Keratinocyte (primary cell): Measurements from ENCODE around the gene PIK3CD. TPM values are rescaled to one million over a fixed set of nuclear protein-coding genes. Genes with fewer than 3 reads are reported as not detected.
A peak's percentile ranks its signal among the peaks of the same experiment; 100 is the strongest.

Experiments used
- DNase-seq: peaks from one replicate; pipeline ENCODE4 v3.0.0-alpha.2; 2011; ENCODE audit warnings: low read depth, missing footprints, low spot score
- FAIRE-seq: peaks from 2 replicates; lab custom pipeline; 2011; peaks lifted over from hg19 to GRCh38; lab: Jason Lieb, UNC
- H2AFZ ChIP-seq: 2 replicates; pipeline ENCODE4 v1.6.0; 2012; ENCODE audit warnings: low read length, control low read depth, inconsistent platforms; ENCODE audit not compliant: control insufficient read depth
- H3K27ac ChIP-seq: 2 replicates; pipeline ENCODE4 v1.5.1; 2011; ENCODE audit warnings: low read length; ENCODE audit not compliant: control insufficient read depth, insufficient read depth
- H3K27me3 ChIP-seq: 3 replicates; pipeline ENCODE4 v1.6.0; 2011; ENCODE audit warnings: low read length; ENCODE audit not compliant: control insufficient read depth, insufficient read depth; ENCODE audit errors: extremely low read depth
- H3K36me3 ChIP-seq, 2 experiments: 2 replicates in 1 of 2; 3 replicates in 1 of 2; pipeline ENCODE4 v1.5.1; 2011; ENCODE audit warnings: low read length in 2 of 2, mild to moderate bottlenecking in 1 of 2; ENCODE audit not compliant: control insufficient read depth in 2 of 2, insufficient read depth in 2 of 2; ENCODE audit errors: extremely low read depth in 1 of 2
- H3K4me1 ChIP-seq: 3 replicates; pipeline ENCODE4 v1.5.1; 2011; ENCODE audit warnings: low read length; ENCODE audit not compliant: control insufficient read depth, insufficient read depth; ENCODE audit errors: extremely low read depth
- H3K4me2 ChIP-seq: 3 replicates; pipeline ENCODE4 v1.6.0; 2011; ENCODE audit warnings: low read depth, low read length; ENCODE audit not compliant: control insufficient read depth, insufficient read depth; ENCODE audit errors: extremely low read depth
- H3K4me3 ChIP-seq, 3 experiments: fragments of 200-600 bp in 1 of 3; sonication (generic) in 1 of 3; 2 replicates in 2 of 3; 3 replicates in 1 of 3; pipeline ENCODE4 v1.5.1; 2011 to 2016; ENCODE audit warnings: low read length in 3 of 3, mild to moderate bottlenecking in 3 of 3, control low read depth in 2 of 3, inconsistent platforms in 1 of 3, low read depth in 1 of 3, mixed read lengths in 1 of 3, mixed run types in 1 of 3, moderate library complexity in 1 of 3; ENCODE audit not compliant: control insufficient read depth in 2 of 3, insufficient read depth in 2 of 3; ENCODE audit errors: extremely low read depth in 1 of 3
- H3K79me2 ChIP-seq: 2 replicates; pipeline ENCODE4 v1.6.0; 2012; ENCODE audit warnings: low read length; ENCODE audit not compliant: control insufficient read depth, insufficient read depth
- H3K9ac ChIP-seq: 3 replicates; pipeline ENCODE4 v1.6.0; 2011; ENCODE audit warnings: low read length; ENCODE audit not compliant: control insufficient read depth, insufficient read depth; ENCODE audit errors: extremely low read depth
- H3K9me1 ChIP-seq: 3 replicates; pipeline ENCODE4 v1.6.0; 2011; ENCODE audit warnings: low read length; ENCODE audit not compliant: control insufficient read depth, insufficient read depth; ENCODE audit errors: extremely low read depth
- H3K9me3 ChIP-seq: 2 replicates; pipeline ENCODE4 v1.5.1; 2012; ENCODE audit warnings: low read depth, low read length; ENCODE audit not compliant: control insufficient read depth
- H4K20me1 ChIP-seq: 3 replicates; pipeline ENCODE4 v1.6.0; 2011; ENCODE audit warnings: low read length; ENCODE audit not compliant: control insufficient read depth, insufficient read depth; ENCODE audit errors: extremely low read depth
- EZH2 ChIP-seq: IDR thresholded peaks from one replicate; pipeline ENCODE4 v1.6.1; 2012; ENCODE audit warnings: inconsistent platforms, mild to moderate bottlenecking, low read length, moderate library complexity
- dilution Hi-C: fragments of 300-500 bp; cut with MboI; formaldehyde crosslinking; loops from one replicate; pipeline ENCODE4 v1.7.0; 2020; ENCODE audit warnings: low sequenced_read_pairs; ENCODE audit not compliant: extremely low pct_ligation_motif_present
- polyA plus RNA-seq, 5 experiments: library from polyadenylated mRNA; depleted of rRNA in 3 of 5; stranded (reverse) in 3 of 5; stranded (forward) in 1 of 5; unstranded in 1 of 5; fragments of >200 nt; gene quantifications; 1 replicate in 1 of 5; 2 replicates in 3 of 5; 3 replicates in 1 of 5; pipeline versions ENCODE4 v1.2.1 to v1.2.3, GENCODE V29; 2011 to 2012; ENCODE audit warnings: missing spikeins in 2 of 5, low read depth in 1 of 5, low replicate concordance in 1 of 5
- TF ChIP-seq, protein P1 (sequence below), 3 experiments: IDR thresholded peaks in 1 of 3; conservative IDR thresholded peaks in 1 of 3; optimal IDR thresholded peaks in 1 of 3; 2 replicates in 2 of 3; 3 replicates in 1 of 3; pipeline versions ENCODE3 to v1.5.1; 2011; ENCODE audit warnings: low read length in 3 of 3, mild to moderate bottlenecking in 3 of 3, moderate library complexity in 2 of 3, control low read depth in 1 of 3, inconsistent platforms in 1 of 3; ENCODE audit not compliant: insufficient read depth in 2 of 3; ENCODE audit errors: extremely low read depth in 1 of 3

PIK3CD gene
- polyA plus RNA-seq, 1 donor (not counting 4 experiments of a cell fraction or from before 2014, with no cell fraction given): 7.8 TPM

DNA sequence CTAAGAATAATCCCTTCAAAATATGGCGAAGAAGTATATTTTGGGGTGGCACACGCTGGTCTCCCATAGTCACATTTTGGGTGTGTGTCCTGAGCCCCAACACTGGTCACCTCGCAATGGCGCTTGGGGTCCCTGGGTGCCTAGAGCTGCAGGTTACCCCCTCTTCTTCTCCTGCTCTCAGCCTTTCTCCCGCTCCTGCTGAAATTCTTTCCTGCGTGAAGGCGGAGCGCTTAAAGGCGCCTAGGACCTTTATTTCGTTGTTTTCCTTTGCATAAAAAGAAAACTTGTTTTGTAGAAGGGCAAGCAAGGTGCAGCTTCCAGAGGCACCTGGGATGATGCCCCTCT, 339 bp upstream of the PIK3CD start:
- Histone ChIP-seq H4K20me1 (no peaks in the 10 kb centered on the region), H3K27me3 (peaks cover 26% of the 10 kb centered on the region), H3K9me1 (no peaks in the 10 kb centered on the region), H3K27ac (no peak overlapping the region), H3K4me1 (peaks cover 4% of the 10 kb centered on the region), H3K79me2 (no peaks in the 10 kb centered on the region), H3K9ac (no peak overlapping the region), H3K4me3 (peak overlapping the region; percentile 42 to 49 (median 48)), H3K4me2 (peak overlapping the region; percentile 70), H2AFZ (no peak overlapping the region), H3K36me3 (no peaks in the 10 kb centered on the region), H3K9me3 (no peaks in the 10 kb centered on the region)
- TF ChIP-seq, protein P1, sequence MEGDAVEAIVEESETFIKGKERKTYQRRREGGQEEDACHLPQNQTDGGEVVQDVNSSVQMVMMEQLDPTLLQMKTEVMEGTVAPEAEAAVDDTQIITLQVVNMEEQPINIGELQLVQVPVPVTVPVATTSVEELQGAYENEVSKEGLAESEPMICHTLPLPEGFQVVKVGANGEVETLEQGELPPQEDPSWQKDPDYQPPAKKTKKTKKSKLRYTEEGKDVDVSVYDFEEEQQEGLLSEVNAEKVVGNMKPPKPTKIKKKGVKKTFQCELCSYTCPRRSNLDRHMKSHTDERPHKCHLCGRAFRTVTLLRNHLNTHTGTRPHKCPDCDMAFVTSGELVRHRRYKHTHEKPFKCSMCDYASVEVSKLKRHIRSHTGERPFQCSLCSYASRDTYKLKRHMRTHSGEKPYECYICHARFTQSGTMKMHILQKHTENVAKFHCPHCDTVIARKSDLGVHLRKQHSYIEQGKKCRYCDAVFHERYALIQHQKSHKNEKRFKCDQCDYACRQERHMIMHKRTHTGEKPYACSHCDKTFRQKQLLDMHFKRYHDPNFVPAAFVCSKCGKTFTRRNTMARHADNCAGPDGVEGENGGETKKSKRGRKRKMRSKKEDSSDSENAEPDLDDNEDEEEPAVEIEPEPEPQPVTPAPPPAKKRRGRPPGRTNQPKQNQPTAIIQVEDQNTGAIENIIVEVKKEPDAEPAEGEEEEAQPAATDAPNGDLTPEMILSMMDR (optimal IDR thresholded peaks at IDR 0.05 in 1 of 3, IDR thresholded peaks at IDR 0.05 in 1 of 3, conservative IDR thresholded peaks at IDR 0.05 in 1 of 3; ENCODE audit: extremely low read depth in 1 of 3, insufficient read depth in 2 of 3, low read length in 3 of 3): no peak
- no peak for TF ChIP-seq EZH2
- dilution Hi-C loops: no loop called here
- no peak for FAIRE-seq
- DNase-seq: no peak

DNA sequence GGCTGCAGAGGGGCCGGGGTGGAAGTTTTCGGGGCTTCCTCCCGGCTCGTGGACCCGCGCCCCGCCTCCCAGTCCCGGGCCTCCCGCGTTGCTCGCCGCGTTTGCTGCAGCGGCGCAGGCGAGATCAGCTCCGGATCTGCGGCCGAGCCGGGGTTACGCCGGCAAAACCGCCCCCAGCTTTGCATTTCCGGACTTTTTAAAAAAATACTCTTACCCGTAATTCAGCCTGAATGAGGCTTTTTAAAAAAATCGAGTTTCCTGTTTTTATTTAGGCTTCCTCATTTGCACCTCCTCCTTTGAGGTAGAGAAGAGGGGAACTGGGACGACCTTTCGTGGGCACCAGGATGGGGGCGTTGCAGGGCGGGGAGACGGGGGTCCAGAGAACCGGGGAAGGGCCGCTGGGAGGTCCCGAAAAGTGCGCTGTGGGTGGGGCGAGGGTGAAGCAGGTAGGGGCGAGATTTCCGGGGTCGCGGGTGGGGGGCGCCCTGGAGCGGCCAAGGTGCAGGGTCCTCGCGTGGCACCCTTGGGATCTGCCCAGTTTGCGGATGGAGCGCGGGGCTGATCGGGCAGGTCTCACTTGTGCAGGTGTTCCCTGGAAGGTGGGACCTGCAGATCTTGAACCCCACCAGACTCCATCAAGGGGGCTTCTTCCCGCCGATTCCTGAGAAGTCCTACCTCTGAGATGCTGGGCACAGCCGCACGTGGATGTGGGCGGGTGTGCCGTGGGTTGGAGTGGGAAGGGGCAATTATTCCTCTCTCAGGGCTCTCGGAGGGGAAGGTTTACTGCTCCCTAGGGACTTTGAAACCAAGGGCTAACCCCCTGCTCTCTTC, 1.1 kb downstream of the PIK3CD start:
- H3K4me3 ChIP-seq: peak overlapping the region; percentile 42 to 54 (median 48)
- no peak overlapping the region for H3K27ac ChIP-seq
- no peak overlapping the region for H3K9ac ChIP-seq
- H3K36me3 ChIP-seq: no peaks in the 10 kb centered on the region
- H3K4me1 ChIP-seq: peaks cover 4% of the 10 kb centered on the region
- peaks cover 26% of the 10 kb centered on the region for H3K27me3 ChIP-seq
- no peaks in the 10 kb centered on the region for H3K9me1 ChIP-seq
- DNase-seq (no peak), FAIRE-seq (no peak)
- no peaks in the 10 kb centered on the region for H4K20me1 ChIP-seq
- peak; percentile 2 for TF ChIP-seq EZH2
- TF ChIP-seq, protein P1 (optimal IDR thresholded peaks at IDR 0.05 in 1 of 3, IDR thresholded peaks at IDR 0.05 in 1 of 3, conservative IDR thresholded peaks at IDR 0.05 in 1 of 3; ENCODE audit: extremely low read depth in 1 of 3, insufficient read depth in 2 of 3, low read length in 3 of 3): no peak
- H2AFZ ChIP-seq: no peak overlapping the region
- peak overlapping the region; percentile 70 for H3K4me2 ChIP-seq
- no peaks in the 10 kb centered on the region for H3K9me3 ChIP-seq
- H3K79me2 ChIP-seq: no peaks in the 10 kb centered on the region
- dilution Hi-C loops: no loop called here
